Measurements from ENCODE around the gene HTR4. TPM values are rescaled to one million over a fixed set of nuclear protein-coding genes. Genes with fewer than 3 reads are reported as not detected.
"Not testable (repeated sequence)": the region's sequence is repeated elsewhere in the genome, so short reads cannot be mapped to it uniquely, and the experiment has no call there.

The HTR4 gene
- total RNA-seq, 1 donor from 2014 or later = not detected

DNA sequence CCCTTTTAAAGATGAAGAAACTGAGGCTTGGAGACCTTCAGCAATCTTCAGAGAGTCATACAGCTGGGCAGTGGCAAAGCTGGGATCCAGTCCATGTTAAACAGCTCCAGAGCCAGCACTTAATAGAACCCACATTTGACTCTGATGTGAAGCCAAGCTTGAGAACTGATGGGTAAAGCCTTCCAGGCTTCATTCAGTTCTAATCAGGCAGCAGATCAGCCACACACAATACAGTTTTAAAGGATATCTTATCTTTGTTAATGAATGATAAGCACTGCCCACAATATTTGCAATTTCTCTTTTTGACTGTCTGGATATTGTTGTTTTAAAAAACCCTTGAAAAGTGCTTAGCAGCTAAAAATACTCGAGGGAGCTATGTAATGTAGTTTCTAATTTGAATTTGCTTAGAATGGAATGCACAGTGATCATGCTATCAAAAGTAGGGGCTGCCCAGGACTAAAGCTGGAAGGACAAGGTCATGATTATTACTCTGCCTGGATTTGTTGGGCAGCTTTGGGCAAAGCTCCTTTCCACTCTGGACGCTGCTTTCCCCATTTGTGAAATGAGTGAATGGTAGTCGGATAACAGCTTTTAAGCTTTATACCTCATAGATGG is 31.3 kb upstream of the HTR4 start:
- H3K27me3 Mint-ChIP-seq (ENCODE audit: low read depth) = peaks cover 7% of the 10 kb centered on the region
- DNase-seq (ENCODE audit: low spot score) = no peak
- peaks cover 18% of the 10 kb centered on the region for H3K4me1 Mint-ChIP-seq (ENCODE audit: low read depth)
- H3K9me3 Mint-ChIP-seq = peaks cover 6% of the 10 kb centered on the region
- H3K27ac Mint-ChIP-seq = no peak overlapping the region
- no peaks in the 10 kb centered on the region for H3K36me3 Mint-ChIP-seq (ENCODE audit: low read depth)
- intact Hi-C loops (cut with micrococcal nuclease) = loop anchor here (2.0 to 5.0 kb wide), 2 partner anchors 23 to 63 kb away; no protein-coding TSS in a partner anchor
- H3K4me3 Mint-ChIP-seq (ENCODE audit: low read depth) = no peak overlapping the region

- Mint-ChIP-seq H3K27me3 (ENCODE audit: low read depth) (peaks cover 8% of the 10 kb centered on the region), H3K27ac (no peak overlapping the region), H3K4me3 (ENCODE audit: low read depth) (no peak overlapping the region), H3K4me1 (ENCODE audit: low read depth) (peaks cover 18% of the 10 kb centered on the region), H3K9me3 (peaks cover 6% of the 10 kb centered on the region), H3K36me3 (ENCODE audit: low read depth) (no peaks in the 10 kb centered on the region)
- intact Hi-C loops (cut with micrococcal nuclease) = loop anchor here (2.0 kb wide), 1 partner anchor 24 kb away; no protein-coding TSS in a partner anchor
- no peak for DNase-seq (ENCODE audit: low spot score)
Measured at GRCh38 chr5:148684528-148684927, 30.2 kb upstream of the HTR4 start.

DNA sequence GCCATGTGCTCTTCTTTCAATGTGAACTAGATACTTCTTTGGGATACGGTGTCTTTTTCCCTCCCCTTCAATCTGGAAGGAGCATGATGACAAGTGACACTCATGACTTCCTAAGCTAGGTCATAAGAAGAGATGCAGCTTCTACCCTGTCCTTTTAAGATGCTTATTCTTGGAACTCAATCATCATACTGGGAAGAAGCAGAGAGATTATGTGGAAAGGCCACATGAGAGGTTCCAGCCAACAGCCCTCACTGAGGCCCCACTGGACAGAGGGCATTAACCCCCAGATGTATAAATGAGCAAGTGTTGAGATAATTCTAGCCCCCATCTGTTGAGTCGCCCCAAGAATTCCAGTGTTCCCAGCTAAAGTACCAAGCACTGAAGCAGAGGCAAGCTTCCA is 29.3 kb upstream of the HTR4 start:
- intact Hi-C loops (cut with micrococcal nuclease) = loop anchor here (2.0 kb wide), 1 partner anchor 25 kb away; no protein-coding TSS in a partner anchor
- Mint-ChIP-seq H3K4me1 (ENCODE audit: low read depth) (peaks cover 16% of the 10 kb centered on the region), H3K9me3 (peaks cover 1% of the 10 kb centered on the region), H3K4me3 (ENCODE audit: low read depth) (no peak overlapping the region), H3K36me3 (ENCODE audit: low read depth) (no peaks in the 10 kb centered on the region), H3K27me3 (ENCODE audit: low read depth) (peaks cover 4% of the 10 kb centered on the region), H3K27ac (no peak overlapping the region)
- DNase-seq (ENCODE audit: low spot score) = no peak

GRCh38 chr5:148682058-148683026 is 28.0 kb upstream of the HTR4 start:
- intact Hi-C loops (cut with micrococcal nuclease) = no loop called here
- H3K27ac Mint-ChIP-seq = no peak overlapping the region
- peaks cover 4% of the 10 kb centered on the region for H3K27me3 Mint-ChIP-seq (ENCODE audit: low read depth)
- H3K9me3 Mint-ChIP-seq = no peaks in the 10 kb centered on the region
- H3K4me1 Mint-ChIP-seq (ENCODE audit: low read depth) = peaks cover 16% of the 10 kb centered on the region
- H3K4me3 Mint-ChIP-seq (ENCODE audit: low read depth) = no peak overlapping the region
- no peaks in the 10 kb centered on the region for H3K36me3 Mint-ChIP-seq (ENCODE audit: low read depth)
- no peak for DNase-seq (ENCODE audit: low spot score)

GRCh38 chr5:148681157-148682057 is 27.1 kb upstream of the HTR4 start:
- H3K36me3 Mint-ChIP-seq (ENCODE audit: low read depth) = no peaks in the 10 kb centered on the region
- DNase-seq (ENCODE audit: low spot score) = no peak
- H3K27me3 Mint-ChIP-seq (ENCODE audit: low read depth) = peaks cover 2% of the 10 kb centered on the region
- H3K4me1 Mint-ChIP-seq (ENCODE audit: low read depth) = peaks cover 16% of the 10 kb centered on the region
- H3K27ac Mint-ChIP-seq = no peak overlapping the region
- H3K9me3 Mint-ChIP-seq = no peaks in the 10 kb centered on the region
- intact Hi-C loops (cut with micrococcal nuclease) = no loop called here
- no peak overlapping the region for H3K4me3 Mint-ChIP-seq (ENCODE audit: low read depth)

DNA sequence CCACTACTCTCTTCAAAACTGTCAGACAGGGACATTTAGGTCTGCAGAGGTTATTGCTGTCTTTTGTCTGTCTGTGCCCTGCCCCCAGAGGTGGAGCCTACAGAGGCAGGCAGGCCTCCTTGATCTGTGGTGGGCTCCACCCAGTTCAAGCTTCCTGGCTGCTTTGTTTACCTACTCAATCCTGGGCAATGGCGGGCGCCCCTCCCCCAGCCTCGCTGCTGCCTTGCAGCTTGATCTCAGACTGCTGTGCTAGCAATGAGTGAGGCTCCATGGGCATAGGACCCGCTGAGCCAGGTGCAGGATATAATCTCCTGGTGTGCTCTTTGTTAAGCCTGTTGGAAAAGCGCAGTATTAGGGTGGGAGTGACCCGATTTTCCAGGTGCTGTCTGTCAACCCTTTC is 19.4 kb upstream of the HTR4 start:
- DNase-seq (ENCODE audit: low spot score); H3K36me3 Mint-ChIP-seq (ENCODE audit: low read depth); H3K4me1 Mint-ChIP-seq (ENCODE audit: low read depth); H3K4me3 Mint-ChIP-seq (ENCODE audit: low read depth); H3K9me3 Mint-ChIP-seq; H3K27ac Mint-ChIP-seq; intact Hi-C loops (cut with micrococcal nuclease); H3K27me3 Mint-ChIP-seq (ENCODE audit: low read depth): not testable (repeated sequence)

- intact Hi-C loops (cut with micrococcal nuclease) = no loop called here
- Mint-ChIP-seq H3K4me1 (ENCODE audit: low read depth) (no peaks in the 10 kb centered on the region), H3K27ac (no peak overlapping the region), H3K4me3 (ENCODE audit: low read depth) (no peak overlapping the region), H3K27me3 (ENCODE audit: low read depth) (peaks cover 5% of the 10 kb centered on the region), H3K36me3 (ENCODE audit: low read depth) (no peaks in the 10 kb centered on the region), H3K9me3 (no peaks in the 10 kb centered on the region)
- DNase-seq (ENCODE audit: low spot score) = no peak
Measured at GRCh38 chr5:148666353-148666752, 12.0 kb upstream of the HTR4 start.

DNA sequence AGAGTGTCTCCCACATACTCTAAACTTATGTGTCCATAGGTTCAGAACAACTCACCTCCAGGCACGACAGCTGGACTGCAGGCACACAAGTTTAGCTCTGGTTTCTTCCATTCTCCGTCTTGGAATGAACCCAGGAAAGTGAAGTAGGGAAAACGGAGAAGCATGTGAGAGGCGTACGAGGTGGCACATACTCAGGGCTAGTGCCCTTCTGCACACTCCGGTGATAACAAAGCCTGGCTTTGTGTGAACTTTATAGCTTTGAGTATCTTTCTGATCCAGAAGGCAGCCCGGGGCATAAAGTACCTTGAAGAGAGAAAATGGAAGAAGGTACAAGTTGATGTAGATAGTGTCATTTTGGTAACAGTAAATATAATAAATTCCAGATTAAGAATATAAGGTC is 11.1 kb upstream of the HTR4 start:
- H3K36me3 Mint-ChIP-seq (ENCODE audit: low read depth) = no peaks in the 10 kb centered on the region
- intact Hi-C loops (cut with micrococcal nuclease) = no loop called here

DNA sequence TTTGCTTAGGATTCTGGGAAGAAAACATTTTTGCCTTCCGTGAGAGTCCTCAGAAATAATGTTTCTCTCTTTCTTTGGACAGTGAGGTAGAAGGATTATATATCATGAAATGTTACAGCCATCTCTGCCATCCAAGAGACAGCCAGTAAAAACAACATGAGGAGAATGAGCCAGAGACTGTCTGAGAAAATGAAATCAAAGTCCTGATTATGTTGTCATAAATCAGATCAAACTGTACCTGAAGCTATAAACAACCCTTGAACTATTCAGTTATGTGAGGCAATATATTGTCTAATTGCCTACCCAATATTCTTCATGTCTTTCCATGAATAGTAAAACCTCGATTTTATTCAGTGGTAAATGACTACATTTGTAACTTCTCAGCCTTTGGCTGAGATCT is 9.2 kb upstream of the HTR4 start:
- H3K27ac Mint-ChIP-seq = no peak overlapping the region
- no peak overlapping the region for H3K4me3 Mint-ChIP-seq (ENCODE audit: low read depth)
- H3K27me3 Mint-ChIP-seq (ENCODE audit: low read depth) = peaks cover 21% of the 10 kb centered on the region
- no peaks in the 10 kb centered on the region for H3K4me1 Mint-ChIP-seq (ENCODE audit: low read depth)
- intact Hi-C loops (cut with micrococcal nuclease) = no loop called here
- H3K9me3 Mint-ChIP-seq = no peaks in the 10 kb centered on the region
- no peak for DNase-seq (ENCODE audit: low spot score)
- H3K36me3 Mint-ChIP-seq (ENCODE audit: low read depth) = no peaks in the 10 kb centered on the region

More for the DNA sequence above, 11.1 kb upstream of the HTR4 start:
- H3K4me3 Mint-ChIP-seq (ENCODE audit: low read depth) = no peak overlapping the region
- DNase-seq (ENCODE audit: low spot score) = no peak
- H3K9me3 Mint-ChIP-seq = no peaks in the 10 kb centered on the region
- H3K27ac Mint-ChIP-seq = no peak overlapping the region
- H3K27me3 Mint-ChIP-seq (ENCODE audit: low read depth) = peaks cover 9% of the 10 kb centered on the region
- no peaks in the 10 kb centered on the region for H3K4me1 Mint-ChIP-seq (ENCODE audit: low read depth)

DNA sequence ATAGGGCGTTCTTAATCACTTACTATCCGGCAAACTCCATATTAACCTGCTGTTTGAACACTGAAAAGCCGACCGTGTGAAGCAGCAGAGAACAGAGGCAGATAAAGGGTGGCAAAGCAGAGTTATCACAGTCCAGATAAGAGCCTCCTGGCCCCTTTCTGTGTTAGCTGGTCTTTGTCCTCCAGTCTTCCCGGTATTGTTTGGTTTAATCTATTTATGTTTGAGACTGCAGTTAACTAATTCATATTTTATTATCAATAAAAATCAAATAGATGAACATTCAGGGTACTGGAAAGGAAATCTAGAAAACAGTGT is 6.0 kb upstream of the HTR4 start:
- intact Hi-C loops (cut with micrococcal nuclease) = no loop called here
- Mint-ChIP-seq H3K27ac (no peak overlapping the region), H3K4me1 (ENCODE audit: low read depth) (no peaks in the 10 kb centered on the region)

GRCh38 chr5:148659641-148660345 is 5.5 kb upstream of the HTR4 start:
- Mint-ChIP-seq H3K36me3 (ENCODE audit: low read depth) (no peaks in the 10 kb centered on the region), H3K4me1 (ENCODE audit: low read depth) (no peaks in the 10 kb centered on the region), H3K27me3 (ENCODE audit: low read depth) (peaks cover 41% of the 10 kb centered on the region), H3K27ac (no peak overlapping the region), H3K9me3 (no peaks in the 10 kb centered on the region), H3K4me3 (ENCODE audit: low read depth) (no peak overlapping the region)
- intact Hi-C loops (cut with micrococcal nuclease) = no loop called here
- no peak for DNase-seq (ENCODE audit: low spot score)

More for the DNA sequence above, 6.0 kb upstream of the HTR4 start:
- peaks cover 38% of the 10 kb centered on the region for H3K27me3 Mint-ChIP-seq (ENCODE audit: low read depth)
- no peaks in the 10 kb centered on the region for H3K36me3 Mint-ChIP-seq (ENCODE audit: low read depth)
- no peaks in the 10 kb centered on the region for H3K9me3 Mint-ChIP-seq
- no peak for DNase-seq (ENCODE audit: low spot score)
- no peak overlapping the region for H3K4me3 Mint-ChIP-seq (ENCODE audit: low read depth)

- Mint-ChIP-seq H3K9me3 (no peaks in the 10 kb centered on the region), H3K27me3 (ENCODE audit: low read depth) (peaks cover 43% of the 10 kb centered on the region), H3K27ac (no peak overlapping the region), H3K36me3 (ENCODE audit: low read depth) (no peaks in the 10 kb centered on the region), H3K4me1 (ENCODE audit: low read depth) (no peaks in the 10 kb centered on the region), H3K4me3 (ENCODE audit: low read depth) (no peak overlapping the region)
- intact Hi-C loops (cut with micrococcal nuclease) = no loop called here
- DNase-seq (ENCODE audit: low spot score) = no peak
Measured at GRCh38 chr5:148653291-148653835, 964 bp downstream of the HTR4 start.
